Measurements from ENCODE around the gene PDE6D. TPM values are rescaled to one million over a fixed set of nuclear protein-coding genes. Genes with fewer than 3 reads are reported as not detected.

PDE6D gene
- total and polyA plus RNA-seq, 2 of the 13 experiments (the other 11 are each of a cell fraction or from before 2014, with no cell fraction given), result 14.1 to 23.2 TPM

GRCh38 chr2:231713730-231714638 is 67.1 kb downstream of the PDE6D start (continued):
- TF ChIP-seq TCF12 (IDR thresholded peaks at IDR 0.05), result no peak
- TF ChIP-seq TCF12 (CRISPR knock-in tag; IDR thresholded peaks at IDR 0.05), result 0 out of 2 replicates have a peak, but pooled peaks have one; percentile 66
- TF ChIP-seq RNF2 (conservative IDR thresholded peaks at IDR 0.05; ENCODE audit: low read depth), result no peak; the same call in 1 of the 2 replicates
- TF ChIP-seq ZBTB33 (CRISPR knock-in tag; IDR thresholded peaks at IDR 0.05), result peak; percentile 74; the same call in 1 of the 2 replicates
- TF ChIP-seq POGZ (CRISPR knock-in tag; IDR thresholded peaks at IDR 0.05), result peak; percentile 26; the same call in 1 of the 2 replicates
- peak; percentile 77 for TF ChIP-seq HDAC2 (CRISPR knock-in tag; IDR thresholded peaks at IDR 0.05)
- TF ChIP-seq ZNF326 (CRISPR knock-in tag; IDR thresholded peaks at IDR 0.05; ENCODE audit: borderline replicate concordance), result peak; percentile 82
- no peak for TF ChIP-seq FOXJ3 (CRISPR knock-in tag; IDR thresholded peaks at IDR 0.05; ENCODE audit: borderline replicate concordance)
- no peak for TF ChIP-seq ZNF276 (CRISPR knock-in tag; IDR thresholded peaks at IDR 0.05; ENCODE audit: low read depth)
- TF ChIP-seq ZFP1 (CRISPR knock-in tag; IDR thresholded peaks at IDR 0.05), result 0 out of 2 replicates have a peak, but pooled peaks have one; percentile 30
- no peak; the same call in 1 of the 2 replicates for TF ChIP-seq SOX13 (IDR thresholded peaks at IDR 0.05)
- TF ChIP-seq SOX13 (CRISPR knock-in tag; conservative IDR thresholded peaks at IDR 0.05 in 1 of 2, IDR thresholded peaks at IDR 0.05 in 1 of 2), result peak in 1 of 2 experiments; percentile 47; a peak in 1 of 4 replicates
- TF ChIP-seq LCORL (IDR thresholded peaks at IDR 0.05), result no peak
- peak; percentile 84 for TF ChIP-seq LCORL (CRISPR knock-in tag; IDR thresholded peaks at IDR 0.05)
- no peak for TF ChIP-seq AKNA (CRISPR knock-in tag; IDR thresholded peaks at IDR 0.05; ENCODE audit: borderline replicate concordance)
- TF ChIP-seq ZNF670 (CRISPR knock-in tag; IDR thresholded peaks at IDR 0.05; ENCODE audit: borderline replicate concordance), result no peak
- no peak for TF ChIP-seq CBX1 (IDR thresholded peaks at IDR 0.05; ENCODE audit: low read depth)
- TF ChIP-seq ZNF263 (CRISPR knock-in tag; IDR thresholded peaks at IDR 0.05), result no peak
- TF ChIP-seq ZNF225 (CRISPR knock-in tag; IDR thresholded peaks at IDR 0.05), result peak; percentile 84; the same call in 1 of the 2 replicates
- peak; percentile 76; the same call in 1 of the 2 replicates for TF ChIP-seq FOXK1 (CRISPR knock-in tag; IDR thresholded peaks at IDR 0.05; ENCODE audit: borderline replicate concordance, low read depth)
- peak; percentile 68; the same call in 1 of the 2 replicates for TF ChIP-seq MIER2 (CRISPR knock-in tag; IDR thresholded peaks at IDR 0.05)
